Measurements from ENCODE around the gene PIF1.

The PIF1 gene

GRCh38 chr15:64825431-64826294 lies at the start of gene PIF1:
TSS of gene PIF1 (minus strand) at chr15:64825647. CDS start at chr15:64824335, 1,312 bp downstream.
- DNase-seq, result peak; percentile 73 to 82

GRCh38 chr15:64870353-64870752 lies 44.9 kb upstream of the PIF1 start:
- no peak for DNase-seq

GRCh38 chr15:64869501-64869900 lies 44.1 kb upstream of the PIF1 start:
- DNase-seq, result no peak

GRCh38 chr15:64865998-64866520 lies 40.6 kb upstream of the PIF1 start:
- no peak for DNase-seq

- no peak for DNase-seq
Observed at GRCh38 chr15:64865126-64865997, 39.9 kb upstream of the PIF1 start.

- no peak for DNase-seq
Observed at GRCh38 chr15:64864068-64864467, 38.6 kb upstream of the PIF1 start.

- no peak for DNase-seq
Observed at GRCh38 chr15:64862408-64862807, 37.0 kb upstream of the PIF1 start.

- DNase-seq, result no peak
Observed at GRCh38 chr15:64861960-64862359, 36.5 kb upstream of the PIF1 start.

- no peak for DNase-seq
Observed at GRCh38 chr15:64861331-64861730, 35.9 kb upstream of the PIF1 start.

- no peak for DNase-seq
Observed at GRCh38 chr15:64859226-64859625, 33.8 kb upstream of the PIF1 start.

GRCh38 chr15:64858021-64858575 lies 32.7 kb upstream of the PIF1 start:
- DNase-seq, result no peak

GRCh38 chr15:64857421-64857820 lies 32.0 kb upstream of the PIF1 start:
- DNase-seq, result no peak

GRCh38 chr15:64856429-64857145 lies 31.1 kb upstream of the PIF1 start:
- no peak for DNase-seq

GRCh38 chr15:64855205-64855975 lies 29.9 kb upstream of the PIF1 start:
- DNase-seq, result no peak

GRCh38 chr15:64854526-64854925 lies 29.1 kb upstream of the PIF1 start:
- no peak for DNase-seq

GRCh38 chr15:64854041-64854440 lies 28.6 kb upstream of the PIF1 start:
- no peak for DNase-seq

GRCh38 chr15:64851503-64851840 lies 26.0 kb upstream of the PIF1 start:
- DNase-seq, result no peak

GRCh38 chr15:64850778-64851502 lies 25.5 kb upstream of the PIF1 start:
- no peak for DNase-seq

GRCh38 chr15:64847876-64848716 lies 22.6 kb upstream of the PIF1 start:
- no peak for DNase-seq

GRCh38 chr15:64847448-64847847 lies 22.0 kb upstream of the PIF1 start:
- DNase-seq, result no peak

All from stimulated activated CD4-positive, alpha-beta T cell treated with anti-CD3 and anti-CD28 coated beads, Interleukin-2, amount 100 ng/mL, for 48 hours (primary cell).